Femur (tissue), 1 donor: ENCODE results near the gene ARHGEF9.
"Not testable (repeated sequence)": the region's sequence is repeated elsewhere in the genome, so short reads cannot be mapped to it uniquely, and the experiment has no call there.

ENCODE experiments used
- DNase-seq: peaks from one replicate; pipeline ENCODE4 v3.0.0-alpha.2; 2017

ARHGEF9 gene

DNA sequence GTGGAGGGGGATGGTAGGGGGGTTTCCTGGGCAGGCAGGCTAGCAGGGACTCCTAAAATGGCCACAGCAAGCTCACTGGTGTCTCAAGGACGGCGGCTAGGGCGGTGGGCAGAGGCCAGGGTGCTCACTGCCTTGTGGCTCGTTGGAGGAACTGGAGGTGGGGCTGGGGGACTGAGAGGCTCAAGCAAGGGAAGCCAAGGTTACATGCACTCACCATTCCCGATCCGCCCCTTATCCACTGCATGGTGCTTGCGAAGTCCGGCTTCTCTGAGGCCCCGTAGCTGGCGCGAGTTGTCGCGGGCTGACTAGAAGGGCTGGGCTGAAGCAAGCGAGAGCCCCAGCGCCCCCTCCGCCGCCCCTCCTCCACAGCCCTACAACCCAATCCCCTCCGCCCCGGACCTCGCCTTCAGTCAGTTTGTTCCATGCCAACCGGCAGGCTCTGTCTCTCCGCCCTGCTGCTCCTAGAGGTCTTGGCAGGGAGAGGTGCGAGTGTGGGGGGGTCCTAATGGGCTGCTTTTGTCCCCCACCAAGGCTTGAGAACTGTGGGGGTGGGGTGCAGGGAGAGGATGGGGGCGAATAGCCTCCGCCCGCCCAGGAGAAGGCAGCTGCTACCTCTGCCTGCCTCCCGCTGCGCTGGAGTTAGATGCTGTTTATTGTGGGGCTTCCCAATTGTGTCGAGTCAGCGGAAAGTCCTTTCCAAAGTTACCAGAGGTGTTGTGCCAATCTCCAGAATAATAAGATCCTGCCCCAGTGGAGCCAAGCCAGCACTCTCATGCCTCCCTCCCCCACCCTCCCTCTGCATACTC is at the start of gene ARHGEF9:
ARHGEF9 (minus strand) TSS at position 313 of the 806 bp plus-strand sequence; CDS start at position 244, 69 bp downstream.
- peak; percentile 76 for DNase-seq

DNA sequence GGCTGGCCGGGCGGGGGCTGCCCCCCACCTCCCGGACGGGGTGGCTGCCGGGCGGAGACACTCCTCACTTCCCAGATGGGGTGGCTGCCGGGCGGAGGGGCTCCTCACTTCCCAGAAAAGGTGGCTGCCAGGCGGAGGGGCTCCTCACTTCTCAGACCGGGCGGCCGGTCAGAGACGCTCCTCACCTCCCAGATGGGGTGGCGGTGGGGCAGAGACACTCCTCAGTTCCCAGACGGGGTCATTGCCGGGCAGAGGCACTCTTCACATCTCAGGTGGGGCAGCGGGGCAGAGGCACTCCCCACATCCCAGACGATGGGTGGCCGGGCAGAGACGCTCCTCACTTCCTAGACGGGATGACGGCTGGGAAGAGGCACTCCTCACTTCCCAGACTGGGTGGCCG is 40.4 kb upstream of the ARHGEF9 start:
- DNase-seq = not testable (repeated sequence)

DNA sequence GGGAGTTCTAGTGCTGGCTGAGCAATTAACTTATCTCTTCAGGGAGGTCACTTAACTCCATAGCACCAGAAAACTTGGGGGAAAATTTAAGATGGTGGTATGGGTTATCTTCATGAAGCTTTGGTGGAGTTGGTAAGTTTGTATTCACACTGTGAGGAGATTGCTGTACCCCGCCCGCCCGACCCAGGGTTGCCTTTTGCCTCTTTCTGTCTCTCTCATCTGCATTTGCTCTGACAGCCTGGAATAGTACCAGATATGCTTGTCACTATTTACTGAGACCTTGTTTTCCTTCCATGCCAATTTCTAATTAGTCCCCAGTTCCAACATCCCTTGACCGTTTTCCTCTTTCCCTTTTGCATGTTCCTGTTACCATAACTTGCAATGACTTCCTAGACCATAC is 33.1 kb upstream of the ARHGEF9 start:
- no peak for DNase-seq

DNA sequence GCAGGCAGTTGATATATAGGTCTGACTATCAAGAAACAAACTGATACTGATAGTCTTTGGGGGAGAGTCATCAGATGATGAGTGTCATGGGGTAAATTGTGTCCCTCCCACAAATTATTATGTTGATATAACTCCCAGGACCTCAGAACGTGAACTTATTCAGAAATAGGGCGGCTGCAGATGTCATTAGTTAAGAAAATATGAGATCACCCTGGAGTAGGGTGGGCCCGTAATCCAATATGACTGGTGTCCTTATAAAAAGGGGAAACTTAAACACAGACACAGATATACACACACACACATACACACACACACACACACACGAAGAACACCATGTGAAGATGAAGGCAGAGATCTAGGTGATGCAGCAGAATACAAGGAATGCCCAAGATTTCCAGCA is 32.7 kb upstream of the ARHGEF9 start:
- DNase-seq = no peak

DNA sequence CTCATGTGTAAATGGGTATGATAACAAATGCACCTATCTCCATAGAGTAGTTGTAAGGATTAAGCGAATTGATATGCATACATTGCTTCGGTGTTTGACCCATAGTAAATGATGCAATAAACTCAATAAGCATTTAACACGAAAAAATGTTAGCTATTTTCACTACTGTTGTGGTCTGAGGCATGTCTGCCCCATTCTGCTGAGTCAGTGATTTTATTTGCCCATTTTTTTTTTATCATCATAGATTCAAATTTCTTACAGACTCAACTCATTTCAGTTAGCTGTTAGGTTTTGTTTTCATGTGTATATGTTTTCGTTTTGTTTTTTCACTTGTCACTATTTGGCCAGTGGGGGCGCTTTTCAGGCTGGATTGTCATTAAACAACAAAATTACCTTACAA is 27.8 kb upstream of the ARHGEF9 start:
- DNase-seq = no peak

DNA sequence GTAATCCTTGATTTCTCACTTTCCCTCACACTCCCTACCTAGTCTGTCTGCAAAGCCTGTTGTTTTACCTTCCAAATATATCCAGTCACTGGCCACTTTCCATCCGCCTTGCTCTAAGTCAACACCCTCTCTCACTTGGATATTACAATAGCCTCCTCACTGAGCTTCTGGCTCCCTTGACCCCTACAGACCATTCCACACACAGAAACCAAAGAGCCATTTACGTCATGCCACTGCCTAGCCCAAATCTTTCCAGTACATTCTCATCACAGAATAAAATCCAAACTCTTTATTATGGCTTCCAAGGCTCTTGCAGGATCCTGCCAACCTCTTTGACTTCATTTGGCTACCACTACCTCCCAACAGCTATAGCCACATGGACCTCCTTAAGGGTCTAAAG is 25.7 kb upstream of the ARHGEF9 start:
- no peak for DNase-seq

DNA sequence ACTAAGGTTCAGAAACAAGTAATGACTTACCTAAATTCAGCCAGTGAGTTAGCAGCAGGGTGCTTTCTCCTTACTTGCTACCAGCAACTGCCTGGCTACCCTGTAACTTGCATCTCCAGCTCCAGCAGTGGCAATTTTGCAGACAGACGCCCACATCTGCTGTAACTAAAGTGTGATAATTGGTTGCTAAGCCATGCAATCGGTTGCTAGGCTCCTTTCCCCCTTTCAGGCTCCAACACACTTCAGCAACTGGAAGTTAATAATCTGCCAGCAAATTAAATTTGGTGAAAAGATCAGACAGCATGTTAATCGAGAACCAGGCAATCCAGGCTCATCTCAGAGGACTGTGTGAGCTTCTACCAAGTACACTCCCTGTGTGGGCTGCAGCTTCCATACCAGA is 24.2 kb upstream of the ARHGEF9 start:
- no peak for DNase-seq

DNA sequence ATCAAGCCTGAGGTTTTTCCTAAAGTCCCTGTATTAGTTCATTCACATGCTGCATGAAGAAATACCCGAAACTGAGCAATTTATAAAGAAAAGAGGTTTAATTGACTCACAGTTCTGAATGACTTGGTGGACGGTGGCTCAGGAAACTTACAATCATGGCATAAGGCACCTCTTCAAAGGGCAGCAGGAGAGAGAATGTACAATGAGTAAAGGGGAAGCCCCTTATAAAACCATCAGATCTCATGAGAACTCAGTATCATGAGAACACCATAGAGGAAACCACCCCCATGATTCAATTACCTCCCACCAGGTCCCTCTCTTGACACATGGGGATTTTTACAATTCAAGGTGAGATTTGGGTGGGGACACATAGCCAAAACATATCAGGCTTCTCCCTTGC is 10.4 kb upstream of the ARHGEF9 start:
- DNase-seq = not testable (repeated sequence)

DNA sequence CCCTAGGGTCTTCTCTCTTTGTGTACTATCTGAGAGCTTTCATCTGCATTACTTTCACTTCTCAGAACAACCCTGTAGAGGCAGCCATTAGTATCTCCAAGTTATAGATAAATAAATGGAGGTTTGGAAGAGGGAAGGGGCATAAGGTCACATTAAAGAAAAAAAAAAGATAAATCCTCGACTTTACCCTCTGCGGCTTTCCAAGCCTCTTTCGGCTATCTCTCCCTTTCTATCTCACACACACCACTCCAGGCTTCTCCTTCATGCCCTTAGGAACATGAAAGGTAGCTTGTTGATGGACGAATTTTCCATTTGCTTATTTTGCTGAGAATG is 660 bp upstream of the ARHGEF9 start:
- DNase-seq = no peak

DNA sequence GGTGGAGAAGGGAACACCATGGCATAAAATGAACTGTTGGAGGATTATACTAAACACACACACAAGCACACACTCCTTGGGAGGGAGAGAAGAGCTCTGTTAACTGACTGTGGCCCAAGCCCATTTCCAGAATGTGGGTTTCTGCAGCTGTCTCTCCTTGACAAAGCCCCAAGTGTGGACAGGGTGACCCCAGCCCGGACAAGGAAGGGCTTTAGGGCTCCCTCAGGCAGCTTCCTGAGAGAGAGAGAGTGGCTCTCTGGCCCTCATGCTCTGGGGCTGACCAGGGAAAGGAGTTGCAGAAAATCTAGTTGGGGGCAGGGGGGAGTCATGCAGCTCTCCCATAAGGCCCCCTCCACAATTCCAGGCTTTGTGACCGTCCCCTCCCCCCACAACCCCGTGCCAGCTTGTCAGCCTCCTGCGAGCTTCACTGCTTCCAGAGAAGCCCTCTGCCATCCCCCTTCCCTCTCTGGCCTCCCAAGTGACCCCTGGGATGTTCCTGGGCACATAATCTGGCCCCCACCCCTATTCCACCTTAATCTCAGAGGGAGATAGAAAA is 590 bp downstream of the ARHGEF9 start:
- no peak for DNase-seq

DNA sequence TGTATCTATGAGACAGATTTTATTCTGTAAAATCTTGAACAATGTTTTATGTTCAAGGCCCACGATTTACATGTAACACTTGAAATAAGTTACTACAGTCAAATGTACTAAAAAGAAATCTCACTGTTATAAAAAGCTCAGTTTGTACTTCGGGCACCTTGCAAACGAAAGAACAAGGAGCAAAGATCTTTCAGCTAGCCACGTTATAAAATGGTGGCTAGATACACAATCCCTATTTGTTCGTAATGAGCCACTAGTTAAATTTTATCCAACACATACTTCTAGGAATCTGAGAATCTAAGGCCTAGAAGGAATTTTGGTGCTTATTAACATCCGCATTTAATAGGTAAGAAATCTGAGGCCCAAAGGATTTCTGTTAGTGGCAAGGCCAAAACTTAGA is 2.5 kb downstream of the ARHGEF9 start:
- DNase-seq = no peak

DNA sequence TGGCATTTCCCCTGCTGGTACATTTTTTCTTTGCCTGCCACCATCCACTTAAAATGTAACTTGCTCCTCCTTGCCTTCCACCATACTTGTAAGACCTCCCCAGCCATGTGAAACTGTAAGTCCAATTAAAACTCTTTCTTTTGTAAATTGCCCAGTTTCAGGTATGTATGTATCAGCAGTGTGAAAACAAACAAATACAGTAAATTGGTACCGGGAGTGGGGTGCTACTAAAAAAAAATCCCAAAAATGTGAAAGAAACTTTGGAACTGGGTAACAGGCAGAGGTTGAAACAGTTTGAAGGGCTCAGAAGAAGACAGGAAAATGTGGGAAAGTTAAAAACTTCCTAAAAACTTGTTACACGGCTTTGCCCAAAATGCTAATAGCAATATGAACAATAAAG is 16.3 kb downstream of the ARHGEF9 start:
- no peak for DNase-seq

DNA sequence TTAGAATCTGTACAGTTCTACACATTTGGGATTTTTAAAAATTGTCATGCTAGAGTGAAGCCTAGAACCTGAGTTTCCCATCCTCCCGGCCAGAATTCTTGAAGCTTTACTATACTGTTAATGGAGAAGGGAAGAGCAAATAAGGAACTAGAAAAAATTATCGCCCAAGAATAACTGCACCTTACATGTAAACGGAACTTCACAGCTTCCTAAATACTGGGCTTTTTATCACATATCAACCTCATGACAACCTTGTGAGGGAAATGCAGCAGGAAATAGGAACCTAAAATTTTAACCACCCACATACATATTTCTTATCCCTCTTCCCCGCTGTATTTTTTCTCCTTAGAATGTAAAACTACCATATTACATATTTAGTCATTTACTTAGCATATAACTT is 19.3 kb downstream of the ARHGEF9 start:
- DNase-seq = no peak

DNA sequence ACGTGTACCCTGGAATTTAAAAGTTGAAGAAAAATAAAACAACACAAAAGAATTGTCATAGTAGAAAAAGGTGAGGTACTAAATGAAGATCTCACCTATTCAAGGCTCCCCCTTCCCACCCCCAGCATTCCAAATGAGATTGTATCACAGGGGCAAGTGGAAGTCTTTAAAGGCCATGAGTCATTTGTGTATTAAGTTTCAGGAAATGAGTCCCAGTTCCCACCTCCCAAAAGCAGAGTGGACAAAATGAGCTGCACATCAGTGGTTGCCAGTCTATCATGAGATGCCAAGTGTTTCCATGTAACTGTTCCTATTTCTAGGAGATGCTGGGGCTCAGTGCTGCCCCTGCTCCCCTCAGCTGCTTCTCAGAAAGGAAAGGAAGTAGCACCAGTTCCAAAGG is 20.1 kb downstream of the ARHGEF9 start:
- no peak for DNase-seq

DNA sequence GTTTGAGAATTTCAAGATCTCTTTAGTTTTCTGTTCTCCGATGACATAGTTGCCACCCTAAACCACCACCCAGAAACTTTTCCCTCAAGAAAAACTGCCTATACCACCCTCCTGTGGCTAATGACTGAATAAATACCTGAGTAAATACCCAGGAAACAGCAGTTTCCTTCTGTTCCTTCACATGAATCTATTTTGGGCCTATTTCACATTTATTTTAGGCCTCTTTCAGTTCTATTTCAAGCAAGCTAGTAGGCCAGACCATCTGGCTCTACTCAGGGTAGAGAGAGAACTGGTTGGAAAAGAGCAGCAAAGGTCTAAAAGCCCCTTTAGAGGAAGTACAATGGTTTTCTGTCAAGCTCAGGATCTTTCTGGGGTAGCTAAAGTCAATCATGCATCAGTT is 23.4 kb downstream of the ARHGEF9 start:
- DNase-seq = no peak

DNA sequence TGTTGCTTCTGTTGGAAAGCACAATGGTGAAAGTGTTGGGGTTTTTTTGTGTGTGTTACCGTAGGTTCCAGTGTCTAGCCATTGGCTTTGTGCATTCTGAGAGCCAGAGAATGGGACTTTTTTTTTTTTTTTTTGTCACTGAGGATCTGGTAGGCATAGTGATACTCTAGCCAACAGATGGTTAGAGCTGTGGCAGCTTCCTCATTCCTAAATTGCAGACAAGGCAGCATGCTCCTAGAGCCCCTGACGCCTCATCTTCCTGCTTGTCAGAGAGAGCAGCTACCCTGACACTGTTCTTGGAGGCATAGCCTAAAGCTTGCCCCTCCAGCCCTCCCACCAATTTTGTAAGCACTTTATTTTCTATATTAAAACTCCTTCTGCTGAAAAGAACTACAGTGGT is 27.0 kb downstream of the ARHGEF9 start:
- DNase-seq = no peak

DNA sequence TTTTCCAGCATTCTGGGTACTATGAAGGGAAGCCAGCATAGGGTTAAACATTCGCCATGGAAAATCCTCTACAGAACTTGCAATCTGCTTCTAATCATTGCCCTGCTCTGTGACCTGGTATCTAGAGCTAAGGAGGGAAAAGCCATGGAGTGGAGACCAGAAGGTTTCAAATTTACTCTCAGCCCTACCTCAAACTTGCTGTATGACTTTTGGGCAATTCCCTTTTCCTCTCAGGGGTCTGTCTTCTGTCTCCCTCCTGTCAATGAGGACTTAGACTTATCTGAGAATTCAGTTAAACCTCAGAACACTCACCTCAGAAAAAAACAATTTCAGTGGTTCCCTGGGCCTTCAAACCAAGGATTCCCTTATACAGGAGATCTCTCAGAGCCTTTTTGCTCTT is 29.1 kb downstream of the ARHGEF9 start:
- DNase-seq = no peak

DNA sequence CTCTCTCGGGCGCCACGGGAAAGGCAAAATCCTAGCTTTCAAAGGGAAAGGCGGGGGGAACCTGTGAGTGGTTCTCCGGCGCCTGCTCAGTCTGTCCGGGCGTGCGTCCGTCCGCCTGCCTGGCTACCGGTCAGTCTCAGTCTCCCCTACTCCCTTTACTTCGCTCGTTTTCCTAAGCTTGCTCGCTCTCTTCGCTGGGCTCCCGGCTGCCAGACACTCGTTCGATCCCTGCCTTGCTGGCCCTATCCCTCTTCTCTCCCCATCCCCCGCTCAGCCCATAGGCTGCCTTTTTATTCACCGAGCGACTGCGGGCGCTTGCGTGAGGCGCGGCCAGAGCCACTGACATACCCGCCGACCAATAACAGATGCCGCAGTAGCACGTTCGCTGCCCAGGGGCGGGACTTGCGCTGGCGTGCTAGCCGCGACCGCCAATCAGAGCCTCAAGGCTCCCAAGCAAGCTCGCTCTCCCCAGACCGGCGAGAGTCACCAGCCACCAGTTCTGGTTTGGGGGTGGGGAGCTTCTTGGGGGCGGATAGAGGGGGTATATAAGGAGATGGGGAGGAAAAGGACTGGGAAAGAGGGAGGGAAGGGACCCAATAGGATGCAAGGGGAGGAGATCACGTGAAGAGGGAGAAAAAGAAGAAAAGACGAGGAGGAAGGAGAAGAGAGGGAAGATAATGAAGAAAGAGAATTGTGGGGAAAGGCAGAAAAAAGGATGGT is 30.0 kb downstream of the ARHGEF9 start:
- DNase-seq = peak; percentile 96

DNA sequence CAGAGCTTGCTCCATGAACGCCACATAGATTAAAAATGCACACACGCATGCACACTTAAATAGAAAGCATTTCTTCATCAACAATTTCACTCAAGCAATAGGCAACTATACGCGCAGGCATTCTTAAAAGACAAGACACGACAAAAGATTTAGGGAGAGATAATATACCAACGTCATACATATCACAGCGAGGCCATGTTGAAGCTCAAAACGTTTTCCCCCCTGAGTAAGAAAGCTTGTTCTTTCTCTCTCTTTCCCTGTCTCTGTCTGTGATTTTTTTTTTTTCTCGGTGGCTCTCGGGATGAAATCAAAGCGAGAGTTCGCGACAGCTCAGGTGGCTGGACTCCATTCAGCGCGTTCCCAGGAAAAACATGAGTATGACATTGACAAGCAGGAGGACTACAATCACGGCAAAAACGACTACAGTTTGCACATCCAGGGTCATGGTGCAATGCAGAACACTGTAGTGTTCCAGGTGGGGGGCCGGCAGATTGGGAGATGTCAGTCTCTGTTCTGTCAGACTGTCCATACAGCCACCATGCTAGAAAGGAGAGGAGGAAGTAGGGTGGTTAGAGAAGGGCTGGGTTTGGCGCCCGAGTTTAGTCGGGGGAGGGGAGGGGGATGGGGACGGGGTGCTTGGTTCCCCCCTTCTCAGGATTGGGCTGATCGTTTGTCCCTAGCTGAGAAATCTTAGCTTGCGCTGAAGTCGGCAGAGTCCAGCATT is 30.7 kb downstream of the ARHGEF9 start:
- no peak for DNase-seq

DNA sequence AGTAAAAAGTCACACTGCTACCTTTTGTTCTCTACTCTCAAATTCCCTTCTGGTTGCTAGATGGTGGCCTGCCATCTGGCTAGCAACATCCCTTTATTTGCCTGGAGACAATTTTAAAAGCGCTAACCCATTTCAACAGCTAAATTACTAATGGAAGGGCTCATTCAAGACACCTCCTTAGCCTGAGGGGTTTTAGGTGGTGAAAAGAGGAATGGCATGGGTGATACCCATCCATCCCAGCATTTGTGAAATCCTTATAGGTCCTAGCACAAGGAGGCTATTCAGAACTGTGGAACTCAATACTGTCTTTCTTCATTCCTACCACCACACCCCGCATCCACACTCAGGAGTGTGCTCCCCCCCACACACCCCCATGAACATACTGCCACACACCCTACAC is 33.5 kb downstream of the ARHGEF9 start:
- no peak for DNase-seq

DNA sequence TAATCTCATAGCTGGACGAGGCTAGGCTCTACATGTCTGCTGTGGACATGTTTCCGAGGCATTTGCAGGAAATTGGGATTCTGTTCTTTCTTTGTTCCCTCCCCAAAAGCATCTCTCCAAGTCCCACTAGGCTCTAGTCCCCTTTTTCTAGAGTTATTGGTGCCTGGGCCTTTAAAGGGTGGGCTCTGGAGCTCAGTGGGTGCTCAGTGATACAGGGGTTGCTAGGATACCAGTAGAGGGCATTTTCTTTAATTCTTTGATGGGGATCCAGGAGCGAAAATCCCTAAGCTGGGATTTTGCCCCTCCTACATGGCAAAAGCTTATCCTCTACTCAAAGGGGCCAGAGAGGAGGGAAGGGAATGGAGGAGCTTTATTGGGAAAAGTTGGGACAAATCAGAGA is 34.2 kb downstream of the ARHGEF9 start:
- no peak for DNase-seq

DNA sequence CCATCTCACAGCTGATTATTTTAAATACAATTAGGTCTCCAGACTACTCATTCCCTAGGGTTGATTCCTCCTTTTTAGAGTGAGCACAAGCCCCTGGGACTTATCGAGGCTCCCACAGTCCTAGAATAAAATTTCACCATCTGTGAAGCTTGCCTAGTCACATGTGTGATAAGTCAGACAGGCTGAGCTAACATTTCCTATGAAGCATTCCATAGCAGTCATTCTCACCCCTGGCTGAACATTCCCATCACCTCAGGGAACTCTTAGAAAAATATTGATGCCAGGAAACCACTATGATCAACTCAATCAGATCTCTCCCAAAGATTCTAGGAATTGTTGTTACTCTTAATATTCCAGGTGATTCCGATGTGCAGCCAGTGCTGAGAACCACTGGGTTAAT is 37.7 kb downstream of the ARHGEF9 start:
- DNase-seq = no peak

DNA sequence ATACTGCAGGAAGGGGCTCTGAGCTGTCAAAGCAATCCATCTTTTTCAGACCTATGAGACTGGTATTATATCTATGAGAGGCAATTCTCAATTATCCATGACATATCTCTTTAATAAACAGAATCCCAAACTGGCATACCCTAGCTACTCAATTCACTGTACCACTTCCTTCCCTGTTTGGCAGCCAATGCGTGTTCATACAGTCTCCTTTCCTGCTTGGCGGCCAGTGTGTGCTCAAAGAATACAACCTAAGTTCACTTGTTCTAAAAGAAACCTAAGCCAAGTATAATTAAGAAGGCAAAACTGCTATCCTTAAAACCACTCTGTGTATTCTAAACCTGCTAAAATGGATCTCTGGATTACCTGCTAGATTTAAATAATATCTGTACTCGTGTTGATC is 38.3 kb downstream of the ARHGEF9 start:
- no peak for DNase-seq

DNA sequence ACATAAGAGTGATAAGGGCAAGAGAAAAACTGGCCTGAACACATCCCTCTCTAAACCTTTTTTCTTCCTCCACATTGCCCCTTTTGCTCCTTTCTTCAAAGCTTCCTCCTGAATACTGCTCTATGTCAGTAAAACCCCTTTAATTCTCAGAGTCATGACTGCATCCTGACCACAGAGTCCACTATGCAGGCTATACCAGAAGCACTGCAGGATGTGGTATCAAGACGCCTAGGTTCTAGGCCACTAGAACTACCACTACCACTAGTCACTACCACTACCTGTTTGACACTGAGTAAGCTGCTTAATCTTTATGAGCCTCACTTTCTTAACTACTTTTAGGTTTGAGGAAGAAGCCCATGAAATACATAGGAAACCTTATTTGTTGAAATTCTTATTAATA is 38.7 kb downstream of the ARHGEF9 start:
- no peak for DNase-seq
